Measurements from ENCODE around the gene LBHD2. TPM values are rescaled to one million over a fixed set of nuclear protein-coding genes. Genes with fewer than 3 reads are reported as not detected.
A peak's percentile ranks its signal among the peaks of the same experiment; 100 is the strongest.

The LBHD2 gene
- total RNA-seq, 1 donor from 2014 or later: not detected

- Histone ChIP-seq H3K4me1 (peaks cover 0 to 27% of the 10 kb centered on the region in 2 donors), H3K36me3 (no peaks in the 10 kb centered on the region), H3K27ac (peak overlapping the region in 1 of 2 donors; percentile 86), H3K9me3 (no peaks in the 10 kb centered on the region), H3K27me3 (no peaks in the 10 kb centered on the region), H3K4me3 (peak overlapping the region; percentile 74 to 84)
- no peak for TF ChIP-seq CTCF (IDR thresholded peaks at IDR 0.05)
- DNase-seq (ENCODE audit: low spot score in 2 of 2): no peak
- intact Hi-C loops (cut with DNase I): no loop called here
These were observed 40.5 kb downstream of the LBHD2 start for GRCh38 chr14:103124501-103125001.

- H3K27me3 ChIP-seq: no peaks in the 10 kb centered on the region
- no peak overlapping the region for H3K4me3 ChIP-seq
- DNase-seq (ENCODE audit: low spot score in 2 of 2): no peak
- H3K27ac ChIP-seq: no peak overlapping the region
- TF ChIP-seq CTCF (IDR thresholded peaks at IDR 0.05): no peak
- H3K9me3 ChIP-seq: no peaks in the 10 kb centered on the region
- intact Hi-C loops (cut with DNase I): no loop called here
- H3K36me3 ChIP-seq: no peaks in the 10 kb centered on the region
- peaks cover 0 to 27% of the 10 kb centered on the region in 2 donors for H3K4me1 ChIP-seq
These were observed 41.4 kb downstream of the LBHD2 start for GRCh38 chr14:103125098-103126070.

- intact Hi-C loops (cut with DNase I): no loop called here
- H3K27ac ChIP-seq: no peak overlapping the region
- peak overlapping the region; percentile 41 to 54 for H3K4me3 ChIP-seq
- no peak for TF ChIP-seq CTCF (IDR thresholded peaks at IDR 0.05)
- H3K4me1 ChIP-seq: peaks cover 0 to 27% of the 10 kb centered on the region in 2 donors
- no peaks in the 10 kb centered on the region for H3K9me3 ChIP-seq
- no peaks in the 10 kb centered on the region for H3K36me3 ChIP-seq
- H3K27me3 ChIP-seq: no peaks in the 10 kb centered on the region
- DNase-seq (ENCODE audit: low spot score in 2 of 2): no peak
These were observed 42.3 kb downstream of the LBHD2 start for GRCh38 chr14:103126088-103126872.

GRCh38 chr14:103126873-103127304 is 42.9 kb downstream of the LBHD2 start:
- H3K36me3 ChIP-seq: no peaks in the 10 kb centered on the region
- H3K27ac ChIP-seq: no peak overlapping the region
- intact Hi-C loops (cut with DNase I): no loop called here
- H3K4me3 ChIP-seq: peak overlapping the region; percentile 41 to 54
- DNase-seq (ENCODE audit: low spot score in 2 of 2): no peak
- H3K4me1 ChIP-seq: peaks cover 0 to 24% of the 10 kb centered on the region in 2 donors
- no peak for TF ChIP-seq CTCF (IDR thresholded peaks at IDR 0.05)
- H3K9me3 ChIP-seq: no peaks in the 10 kb centered on the region
- H3K27me3 ChIP-seq: no peaks in the 10 kb centered on the region

GRCh38 chr14:103127356-103127755 is 43.3 kb downstream of the LBHD2 start:
- peak overlapping the region in 1 of 2 donors; percentile 54 for H3K4me3 ChIP-seq
- no peak overlapping the region for H3K27ac ChIP-seq
- H3K27me3 ChIP-seq: no peaks in the 10 kb centered on the region
- DNase-seq (ENCODE audit: low spot score in 2 of 2): no peak
- peaks cover 0 to 19% of the 10 kb centered on the region in 2 donors for H3K4me1 ChIP-seq
- intact Hi-C loops (cut with DNase I): no loop called here
- H3K36me3 ChIP-seq: no peaks in the 10 kb centered on the region
- H3K9me3 ChIP-seq: no peaks in the 10 kb centered on the region
- TF ChIP-seq CTCF (IDR thresholded peaks at IDR 0.05): no peak
